ENCODE data around the gene ESD.

DNA sequence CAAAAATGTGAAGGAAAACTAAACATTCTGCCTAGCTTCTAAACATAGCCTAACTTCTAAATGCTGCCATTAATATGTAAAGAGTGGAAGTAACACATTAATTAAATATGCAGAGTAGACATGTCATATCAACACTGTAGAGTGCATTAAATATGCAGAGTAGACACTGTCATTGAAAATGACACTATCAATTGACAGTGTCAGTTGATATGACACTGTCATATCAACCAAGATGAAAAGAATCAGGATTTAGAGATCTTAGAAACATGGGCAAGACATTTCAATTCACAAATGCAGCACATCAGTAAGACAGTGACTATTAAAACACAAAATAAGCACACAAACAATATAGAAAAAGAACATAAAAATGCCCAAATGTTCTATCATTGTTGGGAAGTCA, 25.3 kb downstream of the ESD start:
- TF ChIP-seq, protein P1, sequence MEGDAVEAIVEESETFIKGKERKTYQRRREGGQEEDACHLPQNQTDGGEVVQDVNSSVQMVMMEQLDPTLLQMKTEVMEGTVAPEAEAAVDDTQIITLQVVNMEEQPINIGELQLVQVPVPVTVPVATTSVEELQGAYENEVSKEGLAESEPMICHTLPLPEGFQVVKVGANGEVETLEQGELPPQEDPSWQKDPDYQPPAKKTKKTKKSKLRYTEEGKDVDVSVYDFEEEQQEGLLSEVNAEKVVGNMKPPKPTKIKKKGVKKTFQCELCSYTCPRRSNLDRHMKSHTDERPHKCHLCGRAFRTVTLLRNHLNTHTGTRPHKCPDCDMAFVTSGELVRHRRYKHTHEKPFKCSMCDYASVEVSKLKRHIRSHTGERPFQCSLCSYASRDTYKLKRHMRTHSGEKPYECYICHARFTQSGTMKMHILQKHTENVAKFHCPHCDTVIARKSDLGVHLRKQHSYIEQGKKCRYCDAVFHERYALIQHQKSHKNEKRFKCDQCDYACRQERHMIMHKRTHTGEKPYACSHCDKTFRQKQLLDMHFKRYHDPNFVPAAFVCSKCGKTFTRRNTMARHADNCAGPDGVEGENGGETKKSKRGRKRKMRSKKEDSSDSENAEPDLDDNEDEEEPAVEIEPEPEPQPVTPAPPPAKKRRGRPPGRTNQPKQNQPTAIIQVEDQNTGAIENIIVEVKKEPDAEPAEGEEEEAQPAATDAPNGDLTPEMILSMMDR (IDR thresholded peaks at IDR 0.05; ENCODE audit: low read depth, low read length) = no peak
- TF ChIP-seq, protein P2, sequence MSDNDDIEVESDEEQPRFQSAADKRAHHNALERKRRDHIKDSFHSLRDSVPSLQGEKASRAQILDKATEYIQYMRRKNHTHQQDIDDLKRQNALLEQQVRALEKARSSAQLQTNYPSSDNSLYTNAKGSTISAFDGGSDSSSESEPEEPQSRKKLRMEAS (IDR thresholded peaks at IDR 0.05; ENCODE audit: low read depth, low read length) = no peak
- TF ChIP-seq POLR2A (IDR thresholded peaks at IDR 0.05; ENCODE audit: extremely low read depth, insufficient read length) (no peak), MYC (IDR thresholded peaks at IDR 0.05; ENCODE audit: low read depth, low read length) (no peak)
